Measurements from ENCODE around the gene PPP1R9A.

The PPP1R9A gene

GRCh38 chr7:95047291-95047690 lies 139.9 kb downstream of the PPP1R9A start:
- H3K4me3 ChIP-seq (ENCODE audit: low read length in 2 of 2) = no peak overlapping the region

GRCh38 chr7:95052566-95053094 lies 145.2 kb downstream of the PPP1R9A start:
- Histone ChIP-seq H4K91ac (ENCODE audit: low read depth, low read length, poor library complexity) (no peak overlapping the region), H3K36me3 (replicated peaks in 1 of 2; ENCODE audit: control insufficient read depth in 2 of 2, insufficient read depth in 2 of 2, low read length in 2 of 2) (no peaks in the 10 kb centered on the region), H3K23ac (ENCODE audit: low read depth, low read length, poor library complexity) (no peak overlapping the region), H3K9ac (ENCODE audit: low read depth, low read length, poor library complexity) (no peak overlapping the region), H2BK15ac (ENCODE audit: low read length) (no peak overlapping the region), H2AK5ac (ENCODE audit: low read depth, low read length) (no peak overlapping the region), H3K4ac (ENCODE audit: low read length) (no peak overlapping the region), H3K4me3 (ENCODE audit: low read length in 2 of 2) (no peak overlapping the region), H3K18ac (ENCODE audit: low read length) (no peak overlapping the region), H2BK120ac (ENCODE audit: low read depth, low read length) (no peak overlapping the region), H4K8ac (ENCODE audit: low read depth, low read length) (no peak overlapping the region), H3K14ac (ENCODE audit: low read length) (no peak overlapping the region), H3K27ac (replicated peaks; ENCODE audit: low read length) (no peak overlapping the region), H2BK12ac (ENCODE audit: low read length) (no peak overlapping the region), H2BK5ac (ENCODE audit: low read length) (no peak overlapping the region), H3K9me3 (replicated peaks in 1 of 2; ENCODE audit: control insufficient read depth in 2 of 2, insufficient read depth in 1 of 2, low read depth in 1 of 2, low read length in 2 of 2) (no peaks in the 10 kb centered on the region), H3K79me1 (ENCODE audit: low read depth, low read length) (no peaks in the 10 kb centered on the region), H3K27me3 (ENCODE audit: control insufficient read depth in 3 of 3, insufficient read depth in 3 of 3, low read depth in 1 of 3, low read length in 3 of 3) (no peaks in the 10 kb centered on the region), H3K4me1 (ENCODE audit: control insufficient read depth in 2 of 2, insufficient read depth in 1 of 2, low read depth in 1 of 2, low read length in 2 of 2) (no peaks in the 10 kb centered on the region), H3K4me2 (ENCODE audit: insufficient read depth, low read length, poor library complexity, severe bottlenecking) (no peak overlapping the region), H2AFZ (ENCODE audit: low read length) (no peak overlapping the region)
- DNase-seq (ENCODE audit: low spot score) = no peak
- WGBS, 2 donors (ENCODE audit: extremely low coverage in 2 of 2, insufficient read length in 2 of 2, insufficient replicate concordance in 1 of 2) = no CpG with 5 or more reads among the region's 2 CpGs

More at GRCh38 chr7:95047291-95047690, 139.9 kb downstream of the PPP1R9A start:
- no peaks in the 10 kb centered on the region for H3K36me3 ChIP-seq (replicated peaks in 1 of 2; ENCODE audit: control insufficient read depth in 2 of 2, insufficient read depth in 2 of 2, low read length in 2 of 2)
- H3K4ac ChIP-seq (ENCODE audit: low read length) = no peak overlapping the region
- DNase-seq (ENCODE audit: low spot score) = no peak
- H3K9ac ChIP-seq (ENCODE audit: low read depth, low read length, poor library complexity) = no peak overlapping the region
- H2AFZ ChIP-seq (ENCODE audit: low read length) = no peak overlapping the region
- H3K79me1 ChIP-seq (ENCODE audit: low read depth, low read length) = no peaks in the 10 kb centered on the region
- no peaks in the 10 kb centered on the region for H3K9me3 ChIP-seq (replicated peaks in 1 of 2; ENCODE audit: control insufficient read depth in 2 of 2, insufficient read depth in 1 of 2, low read depth in 1 of 2, low read length in 2 of 2)
- no peak overlapping the region for H3K14ac ChIP-seq (ENCODE audit: low read length)
- H4K8ac ChIP-seq (ENCODE audit: low read depth, low read length) = no peak overlapping the region
- no peak overlapping the region for H2BK120ac ChIP-seq (ENCODE audit: low read depth, low read length)
- no peaks in the 10 kb centered on the region for H3K27me3 ChIP-seq (ENCODE audit: control insufficient read depth in 3 of 3, insufficient read depth in 3 of 3, low read depth in 1 of 3, low read length in 3 of 3)
- no peak overlapping the region for H3K27ac ChIP-seq (replicated peaks; ENCODE audit: low read length)
- H3K18ac ChIP-seq (ENCODE audit: low read length) = no peak overlapping the region
- no peak overlapping the region for H2BK15ac ChIP-seq (ENCODE audit: low read length)
- H2BK12ac ChIP-seq (ENCODE audit: low read length) = no peak overlapping the region
- no peak overlapping the region for H2BK5ac ChIP-seq (ENCODE audit: low read length)
- H3K4me2 ChIP-seq (ENCODE audit: insufficient read depth, low read length, poor library complexity, severe bottlenecking) = no peak overlapping the region
- H2AK5ac ChIP-seq (ENCODE audit: low read depth, low read length) = no peak overlapping the region
- H3K23ac ChIP-seq (ENCODE audit: low read depth, low read length, poor library complexity) = no peak overlapping the region
- H3K4me1 ChIP-seq (ENCODE audit: control insufficient read depth in 2 of 2, insufficient read depth in 1 of 2, low read depth in 1 of 2, low read length in 2 of 2) = peaks cover 1 to 8% of the 10 kb centered on the region in 2 donors
- H4K91ac ChIP-seq (ENCODE audit: low read depth, low read length, poor library complexity) = no peak overlapping the region

GRCh38 chr7:95054386-95054785 lies 147.0 kb downstream of the PPP1R9A start:
- no peak overlapping the region for H2BK15ac ChIP-seq (ENCODE audit: low read length)
- H2AK5ac ChIP-seq (ENCODE audit: low read depth, low read length) = no peak overlapping the region
- no peak overlapping the region for H4K91ac ChIP-seq (ENCODE audit: low read depth, low read length, poor library complexity)
- H3K23ac ChIP-seq (ENCODE audit: low read depth, low read length, poor library complexity) = no peak overlapping the region
- no CpG with 5 or more reads among the region's 2 CpGs for WGBS, 2 donors (ENCODE audit: extremely low coverage in 2 of 2, insufficient read length in 2 of 2, insufficient replicate concordance in 1 of 2)
- H3K4me1 ChIP-seq (ENCODE audit: control insufficient read depth in 2 of 2, insufficient read depth in 1 of 2, low read depth in 1 of 2, low read length in 2 of 2) = peaks cover 0 to 2% of the 10 kb centered on the region in 2 donors
- no peak overlapping the region for H2BK120ac ChIP-seq (ENCODE audit: low read depth, low read length)
- H3K4me2 ChIP-seq (ENCODE audit: insufficient read depth, low read length, poor library complexity, severe bottlenecking) = no peak overlapping the region
- H2AFZ ChIP-seq (ENCODE audit: low read length) = no peak overlapping the region
- no peak overlapping the region for H3K4me3 ChIP-seq (ENCODE audit: low read length in 2 of 2)
- no peaks in the 10 kb centered on the region for H3K9me3 ChIP-seq (replicated peaks in 1 of 2; ENCODE audit: control insufficient read depth in 2 of 2, insufficient read depth in 1 of 2, low read depth in 1 of 2, low read length in 2 of 2)
- H2BK12ac ChIP-seq (ENCODE audit: low read length) = no peak overlapping the region
- no peak overlapping the region for H4K8ac ChIP-seq (ENCODE audit: low read depth, low read length)
- no peaks in the 10 kb centered on the region for H3K36me3 ChIP-seq (replicated peaks in 1 of 2; ENCODE audit: control insufficient read depth in 2 of 2, insufficient read depth in 2 of 2, low read length in 2 of 2)
- no peak overlapping the region for H3K27ac ChIP-seq (replicated peaks; ENCODE audit: low read length)
- H3K79me1 ChIP-seq (ENCODE audit: low read depth, low read length) = no peaks in the 10 kb centered on the region
- DNase-seq (ENCODE audit: low spot score) = no peak
- no peak overlapping the region for H2BK5ac ChIP-seq (ENCODE audit: low read length)
- no peaks in the 10 kb centered on the region for H3K27me3 ChIP-seq (ENCODE audit: control insufficient read depth in 3 of 3, insufficient read depth in 3 of 3, low read depth in 1 of 3, low read length in 3 of 3)
- no peak overlapping the region for H3K14ac ChIP-seq (ENCODE audit: low read length)
- H3K9ac ChIP-seq (ENCODE audit: low read depth, low read length, poor library complexity) = no peak overlapping the region
- no peak overlapping the region for H3K18ac ChIP-seq (ENCODE audit: low read length)
- no peak overlapping the region for H3K4ac ChIP-seq (ENCODE audit: low read length)

GRCh38 chr7:95055295-95055694 lies 147.9 kb downstream of the PPP1R9A start:
- no peak for DNase-seq (ENCODE audit: low spot score)
- Histone ChIP-seq H2BK12ac (ENCODE audit: low read length) (no peak overlapping the region), H2BK5ac (ENCODE audit: low read length) (no peak overlapping the region), H3K4me3 (ENCODE audit: low read length in 2 of 2) (no peak overlapping the region), H3K4me1 (ENCODE audit: control insufficient read depth in 2 of 2, insufficient read depth in 1 of 2, low read depth in 1 of 2, low read length in 2 of 2) (peaks cover 0 to 2% of the 10 kb centered on the region in 2 donors), H2BK15ac (ENCODE audit: low read length) (no peak overlapping the region), H3K36me3 (replicated peaks in 1 of 2; ENCODE audit: control insufficient read depth in 2 of 2, insufficient read depth in 2 of 2, low read length in 2 of 2) (no peaks in the 10 kb centered on the region), H2AK5ac (ENCODE audit: low read depth, low read length) (no peak overlapping the region), H3K4ac (ENCODE audit: low read length) (no peak overlapping the region), H3K27me3 (ENCODE audit: control insufficient read depth in 3 of 3, insufficient read depth in 3 of 3, low read depth in 1 of 3, low read length in 3 of 3) (no peaks in the 10 kb centered on the region), H4K91ac (ENCODE audit: low read depth, low read length, poor library complexity) (no peak overlapping the region), H3K14ac (ENCODE audit: low read length) (no peak overlapping the region), H2BK120ac (ENCODE audit: low read depth, low read length) (no peak overlapping the region), H3K27ac (replicated peaks; ENCODE audit: low read length) (no peak overlapping the region), H3K9me3 (replicated peaks in 1 of 2; ENCODE audit: control insufficient read depth in 2 of 2, insufficient read depth in 1 of 2, low read depth in 1 of 2, low read length in 2 of 2) (no peaks in the 10 kb centered on the region), H3K18ac (ENCODE audit: low read length) (no peak overlapping the region), H4K8ac (ENCODE audit: low read depth, low read length) (no peak overlapping the region), H3K9ac (ENCODE audit: low read depth, low read length, poor library complexity) (no peak overlapping the region), H2AFZ (ENCODE audit: low read length) (no peak overlapping the region), H3K4me2 (ENCODE audit: insufficient read depth, low read length, poor library complexity, severe bottlenecking) (no peak overlapping the region), H3K79me1 (ENCODE audit: low read depth, low read length) (no peaks in the 10 kb centered on the region), H3K23ac (ENCODE audit: low read depth, low read length, poor library complexity) (no peak overlapping the region)
- WGBS, 2 donors (ENCODE audit: extremely low coverage in 2 of 2, insufficient read length in 2 of 2, insufficient replicate concordance in 1 of 2) = no CpG with 5 or more reads among the region's 1 CpG
